Thyroid gland (tissue), 4 donors: ENCODE data around the gene SLC37A1. TPM values are rescaled to one million over a fixed set of nuclear protein-coding genes. Genes with fewer than 3 reads are reported as not detected.
A peak's percentile ranks its signal among the peaks of the same experiment; 100 is the strongest.

Experiments
- DNase-seq, 2 donors: peaks; one replicate each; pipeline ENCODE4 v3.0.0-alpha.2; 2019
- H3K27ac ChIP-seq, 3 donors: fragments of 200-600 bp; sonication (generic); 1 replicate in 2 of 3; 2 replicates in 1 of 3; pipeline ENCODE4 v1.5.1; 2016 to 2019; ENCODE audit warnings: mild to moderate bottlenecking in 1 of 3, moderate library complexity in 1 of 3
- H3K27me3 ChIP-seq: fragments of 200-600 bp; sonication (generic); one replicate; pipeline ENCODE4 v1.5.1; 2019
- H3K36me3 ChIP-seq, 2 donors: fragments of 200-600 bp; sonication (generic); one replicate each; pipeline ENCODE4 v1.5.1; 2016 to 2019
- H3K4me1 ChIP-seq, 2 donors: fragments of 200-600 bp; sonication (generic); one replicate each; pipeline ENCODE4 v1.5.1; 2017 to 2019
- H3K4me3 ChIP-seq, 3 donors: fragments of 200-600 bp; sonication (generic); replicated peaks in 1 of 3; 1 replicate in 2 of 3; 2 replicates in 1 of 3; pipeline ENCODE4 v1.5.1; 2016; ENCODE audit warnings: mild to moderate bottlenecking in 1 of 3
- H3K9me3 ChIP-seq: fragments of 200-600 bp; sonication (generic); one replicate; pipeline ENCODE4 v1.5.1; 2017
- POLR2A ChIP-seq, 2 donors: fragments of 450-650 bp; IDR thresholded peaks; one replicate each; pipeline ENCODE4 v1.6.1; 2017; ENCODE audit warnings: antibody characterized with exemption in 2 of 2, mild to moderate bottlenecking in 2 of 2, moderate library complexity in 1 of 2
- WGBS, 2 donors: methylation state at CpG; one replicate each; pipeline ENCODE4 v1.1.5; 2017; 5-methylcytosine and 5-hydroxymethylcytosine counted together
- intact Hi-C: fragments of 100-400 bp; cut with DNase I; formaldehyde crosslinking; loops from one replicate; pipeline ENCODE4 v1.15.1; 2023
- total RNA-seq, 4 donors: library from RNA; depleted of rRNA; stranded (reverse); fragments of >200 nt; gene quantifications; one replicate each; pipeline ENCODE4 v1.2.3, GENCODE V29; 2016
- TF ChIP-seq, protein P1 (sequence below), 6 experiments: fragments of 200-600 bp in 3 of 6; fragments of 450-650 bp in 3 of 6; sonication (generic) in 3 of 6; IDR thresholded peaks; one replicate each; pipeline ENCODE4 v1.5.1; 2016 to 2019; ENCODE audit warnings: antibody characterized with exemption in 6 of 6, mild to moderate bottlenecking in 2 of 6, inconsistent platforms in 1 of 6, moderate library complexity in 1 of 6

SLC37A1 gene
- total RNA-seq, 4 donors from 2014 or later, result 26.1 to 37.9 (median 34.9) TPM

DNA sequence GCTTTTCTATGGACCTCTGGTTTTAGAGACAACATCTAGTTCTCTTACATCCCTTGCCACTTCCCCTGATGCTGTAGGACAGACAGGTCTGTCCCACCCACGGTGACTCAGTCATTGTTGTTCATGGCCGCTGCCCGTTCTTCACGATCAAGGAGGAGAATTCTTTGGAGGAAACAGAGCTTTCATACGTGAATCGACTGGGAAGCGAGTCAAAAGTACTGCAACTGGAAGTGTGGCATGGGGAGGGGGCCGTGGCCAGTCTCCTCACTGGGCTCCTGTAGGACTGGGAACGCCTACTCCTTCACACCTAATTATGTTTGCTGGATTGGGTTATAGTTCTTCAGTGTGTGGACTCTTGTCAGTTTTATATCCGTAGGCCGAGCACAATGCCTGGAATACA is 4.4 kb upstream of the SLC37A1 start:
- H3K4me1 ChIP-seq, result peaks cover 3 to 15% of the 10 kb centered on the region in 2 donors
- no peaks in the 10 kb centered on the region for H3K36me3 ChIP-seq
- H3K9me3 ChIP-seq, result no peaks in the 10 kb centered on the region
- TF ChIP-seq, protein P1, sequence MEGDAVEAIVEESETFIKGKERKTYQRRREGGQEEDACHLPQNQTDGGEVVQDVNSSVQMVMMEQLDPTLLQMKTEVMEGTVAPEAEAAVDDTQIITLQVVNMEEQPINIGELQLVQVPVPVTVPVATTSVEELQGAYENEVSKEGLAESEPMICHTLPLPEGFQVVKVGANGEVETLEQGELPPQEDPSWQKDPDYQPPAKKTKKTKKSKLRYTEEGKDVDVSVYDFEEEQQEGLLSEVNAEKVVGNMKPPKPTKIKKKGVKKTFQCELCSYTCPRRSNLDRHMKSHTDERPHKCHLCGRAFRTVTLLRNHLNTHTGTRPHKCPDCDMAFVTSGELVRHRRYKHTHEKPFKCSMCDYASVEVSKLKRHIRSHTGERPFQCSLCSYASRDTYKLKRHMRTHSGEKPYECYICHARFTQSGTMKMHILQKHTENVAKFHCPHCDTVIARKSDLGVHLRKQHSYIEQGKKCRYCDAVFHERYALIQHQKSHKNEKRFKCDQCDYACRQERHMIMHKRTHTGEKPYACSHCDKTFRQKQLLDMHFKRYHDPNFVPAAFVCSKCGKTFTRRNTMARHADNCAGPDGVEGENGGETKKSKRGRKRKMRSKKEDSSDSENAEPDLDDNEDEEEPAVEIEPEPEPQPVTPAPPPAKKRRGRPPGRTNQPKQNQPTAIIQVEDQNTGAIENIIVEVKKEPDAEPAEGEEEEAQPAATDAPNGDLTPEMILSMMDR (IDR thresholded peaks at IDR 0.05), result no peak
- TF ChIP-seq POLR2A (IDR thresholded peaks at IDR 0.05), result no peak
- 42 to 68% methylated on average over 11 of the region's 11 CpGs for WGBS, 2 donors
- peak overlapping the region; percentile 7 to 76 (median 58) for H3K27ac ChIP-seq
- no peak overlapping the region for H3K4me3 ChIP-seq
- intact Hi-C loops, result no loop called here
- DNase-seq, result peak; percentile 40 to 59
- H3K27me3 ChIP-seq, result no peaks in the 10 kb centered on the region

DNA sequence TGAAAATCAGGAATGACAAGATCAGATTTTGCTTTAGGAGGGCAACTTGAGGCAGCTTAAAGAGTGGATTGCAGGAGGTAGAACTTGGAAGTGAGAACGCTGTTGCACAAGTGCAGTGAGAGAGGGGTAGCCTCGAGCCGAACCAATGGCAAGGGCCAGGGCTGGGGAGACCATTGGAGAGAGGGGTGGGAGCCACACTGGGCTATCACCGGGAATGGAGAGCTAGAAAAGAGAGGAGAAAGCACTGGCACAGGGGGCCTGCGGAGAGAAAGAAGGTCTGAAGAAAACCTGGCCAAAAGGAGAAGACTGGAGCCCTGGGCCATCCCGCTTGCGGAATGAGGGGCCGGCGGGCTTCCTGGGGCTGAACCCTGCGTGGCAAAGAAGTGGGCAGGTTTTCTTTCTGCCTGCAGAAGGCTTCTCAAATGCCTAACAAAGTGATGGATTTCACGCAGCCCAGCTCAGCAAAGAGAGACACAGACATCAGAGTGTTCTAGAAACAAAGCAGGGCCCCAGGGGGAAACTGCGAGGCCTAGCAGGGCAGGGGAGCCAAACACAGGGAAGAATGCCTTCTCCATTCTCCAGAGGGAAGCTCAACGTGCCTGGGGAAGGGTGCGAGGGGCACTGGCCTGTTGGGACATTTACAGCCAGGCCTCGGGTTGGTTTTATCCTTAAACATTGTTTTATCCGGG is 1.2 kb upstream of the SLC37A1 start:
- intact Hi-C loops, result no loop called here
- whole genome bisulfite sequencing, 2 donors, result 94% methylated on average over 16 of the region's 16 CpGs
- Histone ChIP-seq H3K36me3 (no peaks in the 10 kb centered on the region), H3K4me3 (no peak overlapping the region), H3K27me3 (no peaks in the 10 kb centered on the region), H3K9me3 (no peaks in the 10 kb centered on the region), H3K27ac (peak overlapping the region in 2 of 3 donors; percentile 78 to 80), H3K4me1 (peaks cover 31 to 39% of the 10 kb centered on the region in 2 donors)
- TF ChIP-seq POLR2A (IDR thresholded peaks at IDR 0.05), result no peak
- TF ChIP-seq, protein P1 (IDR thresholded peaks at IDR 0.05), result no peak
- DNase-seq, result no peak

DNA sequence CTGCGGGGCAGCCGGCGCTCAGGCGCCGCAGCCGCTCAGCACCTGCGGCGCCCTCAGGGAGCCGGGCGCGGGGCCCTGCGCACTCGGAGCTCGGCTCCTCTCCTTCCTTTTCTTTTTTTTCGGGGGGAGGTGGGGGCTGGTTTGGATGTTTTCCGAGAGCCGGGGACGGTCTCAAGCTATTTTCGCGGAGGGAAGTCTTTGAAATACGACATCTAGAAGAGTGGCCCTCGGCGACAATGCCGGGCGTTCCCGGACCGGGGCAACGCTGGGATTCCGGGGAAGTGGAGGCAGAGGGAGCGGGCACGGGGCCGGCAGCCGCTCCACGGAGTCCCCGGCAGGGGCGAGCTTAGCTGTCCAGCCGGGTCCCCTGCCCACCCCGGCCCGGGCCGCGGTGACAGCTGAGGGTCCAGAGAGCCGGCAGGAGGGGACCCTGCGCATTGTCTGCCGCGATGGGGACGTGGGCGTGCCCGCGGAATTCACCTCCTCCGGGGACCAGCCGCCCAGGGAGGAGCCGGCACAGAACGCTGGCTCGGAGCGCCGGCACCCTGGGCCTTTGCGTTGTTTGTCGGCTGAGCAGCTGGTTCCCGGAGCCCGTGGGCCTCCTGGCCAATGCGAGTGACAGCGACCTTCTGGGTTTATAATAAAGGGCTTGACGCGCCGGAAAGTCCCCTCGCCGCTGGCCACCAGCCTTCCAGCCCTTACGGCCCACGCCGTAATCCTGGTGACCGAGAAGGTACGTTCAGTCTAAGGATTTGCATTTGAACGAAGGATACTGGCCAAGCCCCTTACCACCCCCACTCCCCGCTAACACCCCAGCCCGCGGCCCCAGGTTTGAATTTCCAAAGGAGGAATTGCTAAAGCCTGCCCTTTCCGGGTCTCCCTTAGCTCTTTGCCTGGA is 582 bp downstream of the SLC37A1 start:
- TF ChIP-seq, protein P1 (IDR thresholded peaks at IDR 0.05), result no peak
- peak in 1 of 2 donors; percentile 81 for TF ChIP-seq POLR2A (IDR thresholded peaks at IDR 0.05)
- Histone ChIP-seq H3K4me3 (peak overlapping the region; percentile 31 to 86 (median 68)), H3K36me3 (no peaks in the 10 kb centered on the region), H3K4me1 (peaks cover 45 to 51% of the 10 kb centered on the region in 2 donors), H3K27ac (peak overlapping the region; percentile 65 to 97 (median 93)), H3K9me3 (no peaks in the 10 kb centered on the region), H3K27me3 (no peaks in the 10 kb centered on the region)
- DNase-seq, result peak; percentile 70
- 1% methylated on average over 19 to 31 of the region's 77 CpGs for WGBS, 2 donors
- intact Hi-C loops, result no loop called here

DNA sequence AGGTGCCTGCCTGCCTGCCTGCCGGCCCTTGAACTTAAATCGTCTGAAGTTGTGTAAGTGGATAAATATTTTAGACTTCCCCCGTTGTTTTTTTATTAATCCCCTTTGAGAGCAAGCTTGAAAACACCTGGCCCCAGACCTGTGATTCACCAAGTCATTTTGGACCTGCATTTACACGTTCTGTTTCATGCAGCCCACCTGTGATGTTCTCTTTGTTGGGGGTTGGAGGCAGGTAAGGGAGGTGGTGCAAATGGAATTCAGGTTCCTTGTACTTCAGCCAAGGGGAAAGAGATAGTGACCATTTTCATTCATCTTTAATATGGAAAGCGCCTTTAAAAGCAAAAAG is 1.2 kb downstream of the SLC37A1 start:
- intact Hi-C loops, result no loop called here
- Histone ChIP-seq H3K27ac (peak overlapping the region; percentile 65 to 97 (median 93)), H3K27me3 (no peaks in the 10 kb centered on the region), H3K4me3 (peak overlapping the region; percentile 31 to 86 (median 68)), H3K4me1 (peaks cover 45 to 52% of the 10 kb centered on the region in 2 donors), H3K9me3 (no peaks in the 10 kb centered on the region), H3K36me3 (no peaks in the 10 kb centered on the region)
- DNase-seq, result no peak
- WGBS, 2 donors, result 12 to 16% methylated on average over 5 of the region's 5 CpGs
- TF ChIP-seq, protein P1 (IDR thresholded peaks at IDR 0.05), result no peak
- no peak for TF ChIP-seq POLR2A (IDR thresholded peaks at IDR 0.05)
